Stromal cell of bone marrow (primary cell): ENCODE measurements around the gene UBE3D.
A peak's percentile ranks its signal among the peaks of the same experiment; 100 is the strongest.
"Not testable (repeated sequence)": the region's sequence is repeated elsewhere in the genome, so short reads cannot be mapped to it uniquely, and the experiment has no call there.

Experiments
- DNase-seq: peaks from one replicate; pipeline ENCODE4 v3.0.0-alpha.2; 2012; ENCODE audit warnings: low read depth

UBE3D gene

GRCh38 chr6:82910395-82910794 is 155.2 kb downstream of the UBE3D start:
- no peak for DNase-seq

GRCh38 chr6:82909551-82909950 is 156.1 kb downstream of the UBE3D start:
- no peak for DNase-seq

DNA sequence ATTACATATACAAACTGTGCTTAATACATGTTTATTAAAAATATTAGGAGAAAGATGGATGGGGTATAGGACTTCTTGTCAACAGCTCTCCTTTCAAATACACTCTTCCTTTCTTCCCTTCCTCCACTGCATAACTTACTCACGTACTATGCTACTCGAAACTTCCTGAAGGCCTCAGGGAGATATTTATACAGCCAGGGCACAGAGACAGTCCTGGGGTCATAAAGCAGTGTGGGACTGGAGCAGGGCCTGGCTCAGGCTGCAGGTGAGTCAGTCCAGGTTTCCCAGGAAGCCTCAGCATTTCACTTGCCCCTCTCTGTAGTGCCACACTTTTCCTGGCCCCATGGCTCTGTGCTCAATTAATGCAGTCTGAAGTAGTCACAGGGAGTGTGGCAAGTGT is 157.0 kb downstream of the UBE3D start:
- no peak for DNase-seq

DNA sequence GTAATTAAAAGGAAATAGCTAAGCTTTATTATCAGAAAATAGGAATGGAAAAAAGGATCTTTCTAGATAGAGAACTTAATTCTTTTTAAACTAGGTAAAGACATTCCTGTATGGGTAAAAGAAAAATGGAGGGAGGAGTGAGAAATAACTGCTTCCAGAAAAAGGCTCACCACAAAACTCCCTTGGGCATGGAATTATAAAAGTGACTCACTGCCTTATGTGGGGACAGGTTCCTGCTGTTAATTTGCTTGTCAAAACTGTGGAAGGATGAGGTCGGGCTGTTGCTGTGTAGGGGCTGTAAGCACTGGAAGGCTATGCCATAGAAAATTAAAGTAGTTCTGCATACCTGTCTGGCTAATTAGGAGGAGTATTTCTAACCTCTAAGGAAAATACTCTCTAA is 158.7 kb downstream of the UBE3D start:
- peak; percentile 31 for DNase-seq

DNA sequence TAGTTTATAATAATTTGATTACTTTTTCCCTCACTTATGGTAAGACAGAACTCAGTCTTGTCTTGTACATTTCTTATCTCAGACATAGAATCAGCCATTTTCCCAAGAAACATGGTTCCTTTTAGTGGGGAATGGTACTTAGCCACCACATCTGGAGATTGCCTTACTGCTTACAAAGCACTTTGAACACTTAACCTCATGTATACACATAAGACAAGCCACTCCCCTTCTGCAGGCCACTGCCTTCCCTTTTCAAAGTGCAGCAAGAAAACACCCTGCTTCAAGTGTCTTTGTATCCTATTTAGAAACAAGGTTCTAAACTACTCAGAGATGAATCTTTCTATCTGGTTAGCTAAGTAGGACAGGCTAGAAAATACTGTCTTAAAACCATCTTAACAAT is 159.2 kb downstream of the UBE3D start:
- no peak for DNase-seq

DNA sequence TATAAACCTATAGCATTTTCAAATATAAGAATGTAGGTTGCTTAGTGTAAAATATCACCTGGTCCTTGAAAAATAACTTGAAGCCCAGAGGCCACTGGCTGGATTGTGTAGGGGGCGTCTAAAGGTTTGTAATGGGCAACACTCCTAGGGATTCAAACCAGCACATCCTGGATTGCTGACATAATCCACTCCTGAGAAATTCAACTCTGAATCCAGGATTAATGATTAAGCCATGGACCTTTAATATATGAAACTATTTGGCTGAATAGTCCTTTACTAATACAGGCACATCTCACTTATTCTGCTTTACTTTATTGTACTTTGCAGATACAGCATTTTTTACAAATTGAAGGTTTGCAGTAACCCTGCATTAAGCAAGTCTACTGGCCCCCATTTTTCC is 160.8 kb downstream of the UBE3D start:
- no peak for DNase-seq

- DNase-seq = no peak
Measured at GRCh38 chr6:82904257-82904656, 161.4 kb downstream of the UBE3D start.

DNA sequence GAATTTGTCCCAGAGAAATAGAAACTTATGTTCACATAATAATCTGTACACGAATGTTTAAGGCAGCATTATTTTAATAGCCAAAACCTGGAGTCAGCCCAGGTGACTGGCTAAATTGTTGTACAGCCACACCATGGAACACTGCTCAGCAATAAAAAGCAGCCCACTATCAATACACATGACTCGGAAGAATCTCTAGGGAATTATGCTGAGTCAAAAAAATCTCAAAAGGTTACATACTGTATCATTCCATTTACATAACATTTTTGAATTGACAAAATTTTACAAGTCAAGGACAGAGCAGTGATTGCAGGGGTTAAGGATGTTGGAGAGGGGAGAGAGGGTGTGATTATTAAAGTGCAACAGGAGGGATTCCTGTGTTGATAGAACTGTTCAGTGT is 163.4 kb downstream of the UBE3D start:
- no peak for DNase-seq

GRCh38 chr6:82894653-82895259 is 170.9 kb downstream of the UBE3D start:
- no peak for DNase-seq

DNA sequence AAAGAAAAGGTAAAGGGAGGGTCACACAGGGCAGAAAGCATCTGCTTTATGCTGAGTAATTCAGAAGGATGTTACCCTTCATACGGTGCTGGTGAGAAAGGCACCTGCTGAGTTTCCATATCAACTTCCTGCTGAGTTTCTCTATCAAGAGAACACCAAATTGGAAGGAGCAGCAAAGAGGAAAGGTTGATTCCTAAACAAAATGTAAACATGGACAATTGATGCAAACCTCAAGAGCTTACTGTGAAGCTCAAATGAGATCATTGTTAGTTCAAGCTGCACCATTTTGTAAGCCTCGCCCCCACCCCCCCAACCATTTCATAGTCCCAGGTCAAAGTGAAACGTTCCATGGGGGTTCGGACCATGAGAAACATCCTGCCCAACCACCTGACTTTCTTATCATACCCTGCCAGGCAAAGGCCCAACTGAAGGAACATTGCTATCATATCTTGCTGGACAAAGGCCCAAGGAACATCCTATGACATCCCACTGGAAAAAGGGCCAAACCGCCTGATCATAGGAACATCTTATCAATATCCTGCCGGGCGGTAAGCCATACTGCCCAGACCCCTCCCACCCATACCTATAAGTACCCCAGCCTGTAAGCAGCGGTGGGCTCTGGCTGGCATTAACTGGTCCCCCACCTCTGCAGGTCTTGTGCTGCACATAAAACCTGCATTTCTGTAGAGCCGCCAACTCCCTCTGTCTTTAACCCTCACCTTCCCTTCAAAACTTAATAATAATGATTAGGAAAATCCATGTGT is 171.6 kb downstream of the UBE3D start:
- DNase-seq = no peak

DNA sequence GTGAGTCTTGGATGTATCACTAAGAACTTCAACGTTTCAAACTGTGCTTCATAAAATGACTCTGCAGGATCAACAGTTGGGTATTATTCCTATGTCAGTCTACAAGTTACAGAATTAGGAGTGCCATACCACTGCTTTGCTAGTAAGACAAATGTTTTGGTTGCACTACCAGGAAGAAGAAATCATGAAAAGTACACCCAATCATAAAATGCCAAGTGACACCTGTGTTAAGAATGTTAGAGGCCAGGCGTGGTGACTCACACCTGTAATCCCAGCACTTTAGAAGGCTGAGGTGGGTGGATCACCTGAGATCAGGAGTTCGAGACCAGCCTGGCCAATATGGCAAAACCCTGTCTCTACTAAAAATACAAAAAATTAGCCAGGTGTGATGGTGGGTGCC is 174.1 kb downstream of the UBE3D start:
- not testable (repeated sequence) for DNase-seq

DNA sequence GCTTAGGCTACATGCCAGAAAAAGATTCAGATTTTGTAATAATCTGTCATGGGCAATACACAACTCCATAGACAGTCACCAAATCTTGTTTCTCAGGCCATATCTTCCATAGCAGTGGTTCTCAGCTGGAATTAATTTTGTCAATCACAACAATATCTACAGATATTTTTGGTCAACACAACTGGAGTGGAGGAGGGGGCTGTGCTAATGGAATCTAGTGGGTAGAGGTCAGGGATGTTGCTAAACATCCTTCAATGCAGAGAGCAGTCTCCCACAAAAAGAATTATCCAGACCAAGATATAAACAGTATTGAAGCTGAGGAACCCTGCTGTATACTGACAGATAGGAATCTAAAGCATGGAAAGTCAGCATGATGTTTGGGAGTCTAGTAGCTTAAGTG is 174.6 kb downstream of the UBE3D start:
- no peak for DNase-seq

DNA sequence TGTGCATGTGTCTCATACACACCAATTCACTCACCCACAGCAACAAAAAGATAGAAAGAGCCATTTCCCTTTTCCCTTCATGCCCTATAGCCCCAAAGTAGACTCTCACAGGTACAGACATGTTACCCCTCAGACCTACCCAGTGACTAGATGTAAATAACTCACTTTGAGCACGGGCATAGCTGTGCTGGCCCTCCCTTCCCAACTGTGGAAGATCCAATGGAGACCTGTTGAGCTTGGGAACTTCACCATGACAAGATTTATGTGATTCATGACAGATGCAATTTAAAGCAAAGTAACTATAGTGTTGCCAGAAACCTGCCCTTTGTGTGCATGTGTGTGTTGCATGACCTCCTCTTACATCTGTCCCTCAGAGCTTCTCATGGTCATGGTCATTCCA is 175.4 kb downstream of the UBE3D start:
- no peak for DNase-seq

DNA sequence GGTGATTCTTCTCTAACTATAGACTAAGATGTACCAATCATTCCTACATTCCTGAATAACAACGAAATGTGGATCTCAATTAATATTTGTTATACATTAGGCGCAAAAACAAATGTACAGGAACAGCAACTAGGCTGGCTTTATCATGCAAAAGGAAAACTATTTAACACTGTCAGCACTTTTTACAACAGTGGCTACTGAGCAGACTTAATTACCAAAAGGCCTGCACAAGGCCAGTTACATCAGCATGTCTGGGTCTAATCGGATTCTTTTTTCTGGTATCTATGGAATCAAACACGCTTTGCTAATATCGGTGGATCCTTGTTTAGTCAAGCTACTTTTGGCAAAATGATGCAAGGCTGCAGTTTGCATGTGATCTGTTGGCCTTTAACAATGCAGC is 176.5 kb downstream of the UBE3D start:
- no peak for DNase-seq

DNA sequence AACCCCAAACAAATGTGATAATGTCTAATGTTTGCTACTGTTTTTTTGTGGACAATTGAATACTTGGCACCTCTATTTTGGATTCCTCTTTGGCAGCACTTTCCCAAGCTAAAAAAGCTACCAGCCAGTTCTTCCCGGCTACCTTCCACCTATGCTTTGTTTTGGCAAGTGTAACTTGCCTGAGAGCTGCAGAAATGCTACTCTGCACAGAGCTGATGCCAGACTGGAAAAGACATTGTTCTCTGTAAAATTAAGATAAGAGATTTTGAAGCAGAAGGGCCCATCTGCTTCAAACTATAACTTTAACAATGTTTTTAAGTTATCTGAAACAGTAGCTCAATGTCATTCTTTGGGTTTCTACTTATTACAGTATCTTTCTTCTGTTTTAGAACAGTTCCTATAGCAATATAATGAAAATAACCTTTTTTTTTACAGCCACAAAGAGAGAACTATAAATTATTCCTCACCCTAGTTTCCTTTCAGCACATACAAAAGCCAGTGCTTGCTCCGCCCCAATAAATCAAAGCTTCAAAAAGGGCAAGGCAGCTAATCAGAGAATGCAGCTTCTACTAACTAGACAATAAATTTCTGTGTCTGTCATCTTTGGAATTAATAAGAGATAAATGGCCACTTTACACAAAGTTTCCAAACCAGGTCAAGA is 183.1 kb downstream of the UBE3D start:
- DNase-seq = no peak

- DNase-seq = no peak
Measured at GRCh38 chr6:82881519-82881918, 184.1 kb downstream of the UBE3D start.

DNA sequence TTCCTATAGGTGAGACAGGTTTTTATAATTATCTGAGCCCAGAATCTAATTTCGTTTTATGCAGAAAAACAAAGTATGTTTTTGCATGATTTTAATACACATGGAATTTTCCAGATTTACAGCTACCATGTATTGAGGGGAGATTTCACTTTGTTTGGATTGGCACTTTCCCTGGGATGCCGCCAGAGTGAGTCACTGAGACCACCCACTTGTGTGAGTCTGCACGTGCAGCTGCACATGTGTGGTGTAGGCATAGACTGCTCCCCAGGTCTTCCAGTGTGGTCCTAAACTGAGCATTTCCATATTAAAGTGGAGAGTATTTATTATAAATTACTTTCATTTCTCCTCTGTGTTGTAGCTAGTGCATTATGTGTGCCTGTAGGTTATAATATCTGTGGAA is 186.8 kb downstream of the UBE3D start:
- DNase-seq = no peak

GRCh38 chr6:82877213-82878195 is 188.1 kb downstream of the UBE3D start:
- DNase-seq = no peak

- peak; percentile 37 for DNase-seq
Measured at GRCh38 chr6:82875573-82876185, 190.0 kb downstream of the UBE3D start.

- DNase-seq = no peak
Measured at GRCh38 chr6:82874867-82875266, 190.8 kb downstream of the UBE3D start.

- DNase-seq = no peak
Measured at GRCh38 chr6:82872185-82872584, 193.5 kb downstream of the UBE3D start.
